PC-3 (cell line): ENCODE data around the gene PACSIN1.

Experiments
- CTCF ChIP-seq: fragments of 300-600 bp; sonication (generic); conservative IDR thresholded peaks from 2 replicates; pipeline ENCODE4 v1.5.1; 2017; ENCODE audit warnings: antibody characterized with exemption, low read depth, mild to moderate bottlenecking, low read length
- EZH2 ChIP-seq: fragments of 300-600 bp; sonication (generic); IDR thresholded peaks from one replicate; pipeline ENCODE4 v1.6.1; 2017; ENCODE audit warnings: antibody characterized with exemption, mild to moderate bottlenecking, low read length; ENCODE audit not compliant: unreplicated experiment

DNA sequence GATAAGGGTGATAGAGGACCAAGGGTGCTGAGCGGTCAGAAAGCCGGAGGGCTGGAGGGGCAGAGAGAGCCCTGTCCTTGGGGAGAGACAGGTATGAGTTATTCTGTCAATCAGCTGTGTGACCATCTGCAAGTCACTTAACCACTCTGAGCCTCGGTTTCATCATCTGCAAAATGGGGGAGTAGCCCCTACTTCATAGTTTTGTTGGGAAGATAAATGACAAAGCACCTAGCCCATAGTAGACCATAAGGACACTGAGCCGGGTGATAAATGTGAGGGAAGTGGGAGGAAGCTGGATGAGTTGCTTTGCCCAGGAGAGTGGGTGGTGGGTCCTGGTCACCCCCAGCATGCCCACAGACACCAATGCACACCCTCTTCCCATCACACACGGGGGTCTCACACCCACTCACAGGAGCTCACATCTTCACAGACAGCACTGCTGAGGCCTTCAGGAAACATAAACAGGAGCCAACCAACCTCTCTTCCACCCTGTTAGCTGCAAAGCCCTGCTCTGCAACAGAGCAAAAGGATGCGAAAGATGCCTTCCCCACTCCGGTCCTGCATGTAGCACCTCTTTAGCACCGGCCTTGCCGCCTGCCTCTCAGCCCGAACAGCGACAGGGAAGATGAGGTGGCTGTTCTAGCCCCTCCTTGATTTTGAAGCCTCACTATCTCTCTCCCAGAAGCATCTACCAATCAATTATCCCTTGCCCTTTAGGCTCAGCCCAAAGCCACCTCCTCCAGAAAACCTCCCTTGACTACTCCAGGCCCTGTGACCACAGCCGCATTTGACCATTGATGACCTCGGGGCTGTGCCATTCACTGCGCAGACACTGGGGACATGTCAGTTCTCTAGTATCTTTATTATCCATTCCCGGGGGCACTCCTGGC is 71.3 kb downstream of the PACSIN1 start:
- TF ChIP-seq CTCF (no peak), EZH2 (no peak)
